GM21360 (cell line): ENCODE measurements around the gene GRM1.

Experiments used
- ATAC-seq: cut with Tn5 transposase; IDR thresholded peaks from one replicate; pipeline ENCODE4 v1.9.1; 2021; ENCODE audit warnings: mild to moderate bottlenecking, moderate library complexity; ENCODE audit not compliant: unreplicated experiment

Gene GRM1

GRCh38 chr6:146434732-146435390, 406.0 kb downstream of the GRM1 start:
- no peak for ATAC-seq

- ATAC-seq: no peak
Measured at GRCh38 chr6:146441907-146442306, 413.0 kb downstream of the GRM1 start.

- ATAC-seq: no peak
Measured at GRCh38 chr6:146444189-146444588, 415.3 kb downstream of the GRM1 start.

GRCh38 chr6:146445233-146445632, 416.4 kb downstream of the GRM1 start:
- no peak for ATAC-seq

DNA sequence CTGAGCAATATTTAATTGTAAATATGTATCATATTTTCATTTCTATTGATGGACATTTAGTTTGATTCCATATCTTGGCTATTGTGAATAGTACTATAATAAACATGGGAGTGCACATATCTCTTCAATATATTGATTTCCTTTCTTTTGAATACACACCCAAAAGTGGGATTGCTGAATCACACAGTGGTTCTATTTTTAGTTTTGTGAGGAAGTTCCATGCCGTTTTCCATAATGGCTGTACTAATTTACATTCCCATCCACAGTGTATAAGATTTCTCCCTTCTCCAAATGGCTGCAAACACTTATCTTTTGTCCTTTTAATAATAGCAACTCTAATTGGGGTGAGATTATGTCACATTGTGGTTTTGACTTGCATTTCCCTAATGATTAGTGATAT, 428.0 kb downstream of the GRM1 start:
- ATAC-seq: no peak

- no peak for ATAC-seq
Measured at GRCh38 chr6:146460941-146461340, 432.1 kb downstream of the GRM1 start.

- no peak for ATAC-seq
Measured at GRCh38 chr6:146470091-146470770, 441.4 kb downstream of the GRM1 start.

GRCh38 chr6:146472918-146473317, 444.1 kb downstream of the GRM1 start:
- no peak for ATAC-seq

DNA sequence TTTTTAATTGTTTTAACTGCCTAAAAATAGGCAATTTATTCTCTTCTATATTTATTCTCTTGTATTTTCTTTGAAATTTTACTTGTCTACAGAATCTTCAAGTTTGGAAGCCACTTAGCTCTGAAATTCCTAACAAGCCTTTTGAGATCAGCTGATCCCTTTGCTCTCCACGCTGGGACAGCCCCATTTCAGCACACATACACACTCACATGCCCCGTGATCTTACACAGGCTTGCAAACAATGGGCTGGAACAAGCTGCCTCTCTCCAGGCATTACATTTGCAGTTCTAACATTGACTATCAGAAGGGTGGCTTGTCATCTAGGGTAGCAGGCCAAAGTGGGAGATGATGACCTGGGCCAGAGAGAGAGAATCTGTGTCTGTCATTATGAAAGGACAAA, 452.7 kb downstream of the GRM1 start:
- ATAC-seq: no peak

DNA sequence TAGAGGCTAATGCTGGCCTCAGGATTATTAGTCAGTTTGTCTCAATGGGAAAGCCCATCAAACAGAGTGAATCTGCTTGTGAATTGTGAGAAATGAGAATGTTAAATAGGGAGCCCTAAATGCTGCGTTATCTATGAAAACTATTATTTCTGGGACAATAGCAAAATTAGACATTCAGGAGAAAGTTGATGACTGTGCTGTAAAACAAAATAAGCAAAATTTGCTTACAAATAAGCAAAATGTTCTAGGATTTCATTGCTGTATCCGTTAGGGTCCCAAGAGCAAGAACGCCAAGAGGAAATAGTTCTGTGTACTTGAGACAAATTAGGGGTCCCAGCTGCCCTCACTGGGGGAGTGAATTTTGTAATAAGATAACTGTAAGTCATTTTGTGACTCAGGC, 455.5 kb downstream of the GRM1 start:
- ATAC-seq: no peak
